CD4-positive, alpha-beta T cell treated with Interleukin-2 at 100 ng/mL for 4 hours (primary cell): ENCODE results near the gene OMA1.

ENCODE experiments used
- DNase-seq: peaks from one replicate; pipeline ENCODE4 v3.0.0-alpha.2; 2020; ENCODE audit warnings: low spot score

Gene OMA1

GRCh38 chr1:58459911-58460310 lies 86.6 kb downstream of the OMA1 start:
- DNase-seq: no peak

- no peak for DNase-seq
These were observed 89.4 kb downstream of the OMA1 start for GRCh38 chr1:58457023-58457635.

- DNase-seq: no peak
These were observed 90.1 kb downstream of the OMA1 start for GRCh38 chr1:58456470-58456869.

- DNase-seq: no peak
These were observed 91.7 kb downstream of the OMA1 start for GRCh38 chr1:58454807-58455206.

- no peak for DNase-seq
These were observed 92.1 kb downstream of the OMA1 start for GRCh38 chr1:58454385-58454784.

GRCh38 chr1:58451560-58452191 lies 94.8 kb downstream of the OMA1 start:
- DNase-seq: no peak

GRCh38 chr1:58447886-58448285 lies 98.6 kb downstream of the OMA1 start:
- no peak for DNase-seq

GRCh38 chr1:58447042-58447441 lies 99.5 kb downstream of the OMA1 start:
- no peak for DNase-seq

- no peak for DNase-seq
These were observed 100.2 kb downstream of the OMA1 start for GRCh38 chr1:58446368-58446767.

- DNase-seq: no peak
These were observed 102.3 kb downstream of the OMA1 start for GRCh38 chr1:58443986-58444868.

- DNase-seq: no peak
These were observed 104.4 kb downstream of the OMA1 start for GRCh38 chr1:58442114-58442513.

- DNase-seq: no peak
These were observed 104.8 kb downstream of the OMA1 start for GRCh38 chr1:58441699-58442098.

GRCh38 chr1:58440696-58441095 lies 105.8 kb downstream of the OMA1 start:
- no peak for DNase-seq

GRCh38 chr1:58439946-58440345 lies 106.6 kb downstream of the OMA1 start:
- no peak for DNase-seq

GRCh38 chr1:58438468-58438867 lies 108.1 kb downstream of the OMA1 start:
- DNase-seq: no peak

- no peak for DNase-seq
These were observed 108.9 kb downstream of the OMA1 start for GRCh38 chr1:58437623-58438022.

GRCh38 chr1:58436615-58437297 lies 109.8 kb downstream of the OMA1 start:
- DNase-seq: no peak

GRCh38 chr1:58435376-58435775 lies 111.2 kb downstream of the OMA1 start:
- DNase-seq: no peak

- no peak for DNase-seq
These were observed 111.9 kb downstream of the OMA1 start for GRCh38 chr1:58434607-58435006.

- DNase-seq: no peak
These were observed 112.3 kb downstream of the OMA1 start for GRCh38 chr1:58434181-58434580.

GRCh38 chr1:58432851-58433668 lies 113.5 kb downstream of the OMA1 start:
- no peak for DNase-seq
